Stimulated activated CD8-positive, alpha-beta memory T cell treated with anti-CD3 and anti-CD28 coated beads, Interleukin-15, amount 100 ng/mL, for 24 hours (primary cell): Measurements from ENCODE around the gene RRAS2.
"Not testable (repeated sequence)": the region's sequence is repeated elsewhere in the genome, so short reads cannot be mapped to it uniquely, and the experiment has no call there.

Experiments
- DNase-seq: peaks from one replicate; pipeline ENCODE4 v3.0.0-alpha.2; 2020; ENCODE audit warnings: low read depth

RRAS2 gene

GRCh38 chr11:14371249-14371648, 12.3 kb upstream of the RRAS2 start:
- no peak for DNase-seq

- DNase-seq, result no peak
These were observed 11.5 kb upstream of the RRAS2 start for GRCh38 chr11:14370496-14370895.

GRCh38 chr11:14369598-14369997, 10.6 kb upstream of the RRAS2 start:
- DNase-seq, result no peak

- no peak for DNase-seq
These were observed 8.0 kb upstream of the RRAS2 start for GRCh38 chr11:14366936-14367335.

- no peak for DNase-seq
These were observed 5.3 kb upstream of the RRAS2 start for GRCh38 chr11:14364322-14364721.

- no peak for DNase-seq
These were observed 3.6 kb upstream of the RRAS2 start for GRCh38 chr11:14362611-14363010.

GRCh38 chr11:14361951-14362350, 3.0 kb upstream of the RRAS2 start:
- DNase-seq, result no peak

GRCh38 chr11:14360976-14361375, 2.0 kb upstream of the RRAS2 start:
- no peak for DNase-seq

- DNase-seq, result no peak
These were observed 583 bp upstream of the RRAS2 start for GRCh38 chr11:14359501-14360031.

GRCh38 chr11:14357881-14358728, 878 bp downstream of the RRAS2 start:
- peak; percentile 6 for DNase-seq

- no peak for DNase-seq
These were observed 2.6 kb downstream of the RRAS2 start for GRCh38 chr11:14356342-14356741.

GRCh38 chr11:14354604-14355003, 4.4 kb downstream of the RRAS2 start:
- not testable (repeated sequence) for DNase-seq

GRCh38 chr11:14350716-14351238, 8.2 kb downstream of the RRAS2 start:
- no peak for DNase-seq

GRCh38 chr11:14350215-14350614, 8.8 kb downstream of the RRAS2 start:
- DNase-seq, result no peak

GRCh38 chr11:14347991-14348390, 11.0 kb downstream of the RRAS2 start:
- DNase-seq, result no peak

- no peak for DNase-seq
These were observed 11.5 kb downstream of the RRAS2 start for GRCh38 chr11:14347494-14347893.

- no peak for DNase-seq
These were observed 12.6 kb downstream of the RRAS2 start for GRCh38 chr11:14346303-14346955.

GRCh38 chr11:14345668-14346067, 13.3 kb downstream of the RRAS2 start:
- no peak for DNase-seq

GRCh38 chr11:14345016-14345415, 14.0 kb downstream of the RRAS2 start:
- DNase-seq, result not testable (repeated sequence)

- DNase-seq, result no peak
These were observed 16.1 kb downstream of the RRAS2 start for GRCh38 chr11:14342906-14343305.

- no peak for DNase-seq
These were observed 17.0 kb downstream of the RRAS2 start for GRCh38 chr11:14341968-14342367.

- no peak for DNase-seq
These were observed 18.3 kb downstream of the RRAS2 start for GRCh38 chr11:14340721-14341120.

- DNase-seq, result no peak
These were observed 19.6 kb downstream of the RRAS2 start for GRCh38 chr11:14339356-14339755.
